Endothelial cell of umbilical vein (primary cell): ENCODE results near the gene RAB36. TPM values are rescaled to one million over a fixed set of nuclear protein-coding genes. Genes with fewer than 3 reads are reported as not detected.

Source experiments
- BruUV-seq: library from RNA; stranded (reverse); fragments of 400-500 nt; replicated peaks from 2 replicates; lab custom pipeline; 2021; lab: Mats Ljungman, UMichigan
- CTCF ChIA-PET: fragments of 300-600, 350-600 bp; sonication (Branson Sonifier 250); formaldehyde crosslinking; loops from one replicate; lab custom pipeline; 2021; ENCODE audit warnings: antibody characterized with exemption, inconsistent platforms; lab: Charles Lee
- POLR2A ChIA-PET: fragments of 300-600, 350-600 bp; sonication (Branson Sonifier 250); formaldehyde crosslinking; loops from one replicate; lab custom pipeline; 2021; ENCODE audit warnings: antibody characterized with exemption, inconsistent platforms; lab: Charles Lee
- DNase-seq: peaks from one replicate; pipeline ENCODE4 v3.0.0-alpha.2; 2011; ENCODE audit warnings: low read depth, low spot score
- FAIRE-seq: peaks from 2 replicates; lab custom pipeline; 2011; peaks lifted over from hg19 to GRCh38; lab: Jason Lieb, UNC
- H2AFZ ChIP-seq: 2 replicates; pipeline ENCODE4 v1.6.0; 2012; ENCODE audit warnings: low read depth, low read length, control low read depth, inconsistent platforms
- H3K27ac ChIP-seq: 2 replicates; pipeline ENCODE4 v1.5.1; 2011; ENCODE audit warnings: low read depth, mild to moderate bottlenecking, control low read depth, low read length, moderate library complexity; ENCODE audit not compliant: insufficient read depth
- H3K27me3 ChIP-seq, 2 experiments: 2 replicates each; pipeline versions ENCODE4 v1.6.0 to v1.6.1; 2011; ENCODE audit warnings: low read length in 2 of 2, mixed read lengths in 1 of 2; ENCODE audit not compliant: control insufficient read depth in 2 of 2, insufficient read depth in 2 of 2
- H3K36me3 ChIP-seq, 2 experiments: 2 replicates in 1 of 2; 3 replicates in 1 of 2; pipeline ENCODE4 v1.5.1; 2011; ENCODE audit warnings: low read length in 2 of 2, mild to moderate bottlenecking in 1 of 2, moderate library complexity in 1 of 2; ENCODE audit not compliant: control insufficient read depth in 2 of 2, insufficient read depth in 2 of 2; ENCODE audit errors: extremely low read depth in 1 of 2
- H3K4me1 ChIP-seq: 3 replicates; pipeline ENCODE4 v1.5.1; 2011; ENCODE audit warnings: mild to moderate bottlenecking, low read length; ENCODE audit not compliant: control insufficient read depth, insufficient read depth; ENCODE audit errors: extremely low read depth
- H3K4me2 ChIP-seq: 2 replicates; pipeline ENCODE4 v1.6.1; 2011; ENCODE audit warnings: low read length, control low read depth, mixed read lengths; ENCODE audit not compliant: insufficient read depth
- H3K4me3 ChIP-seq, 3 experiments: fragments of 200-600 bp in 1 of 3; sonication (generic), shearing (Covaris generic) in 1 of 3; replicated peaks in 1 of 3; 2 replicates each; pipeline ENCODE4 v1.5.1; 2011 to 2016; ENCODE audit warnings: control low read depth in 3 of 3, low read length in 3 of 3, mild to moderate bottlenecking in 2 of 3, inconsistent platforms in 1 of 3, low read depth in 1 of 3, moderate library complexity in 1 of 3; ENCODE audit not compliant: insufficient read depth in 1 of 3
- H3K79me2 ChIP-seq: 2 replicates; pipeline ENCODE4 v1.6.0; 2012; ENCODE audit warnings: low read length, inconsistent platforms; ENCODE audit not compliant: control insufficient read depth, insufficient read depth
- H3K9ac ChIP-seq: replicated peaks from 2 replicates; pipeline ENCODE3; 2011; ENCODE audit warnings: low read length, control low read depth; ENCODE audit not compliant: insufficient read depth; ENCODE audit errors: extremely low read depth
- H3K9me1 ChIP-seq: replicated peaks from 3 replicates; pipeline ENCODE4 v1.6.0; 2011; ENCODE audit warnings: mild to moderate bottlenecking, low read length; ENCODE audit not compliant: control insufficient read depth, insufficient read depth; ENCODE audit errors: extremely low read depth
- H3K9me3 ChIP-seq: replicated peaks from 2 replicates; pipeline ENCODE4 v1.5.1; 2012; ENCODE audit warnings: low read length, inconsistent platforms; ENCODE audit not compliant: control insufficient read depth, insufficient read depth
- H4K20me1 ChIP-seq: replicated peaks from 2 replicates; pipeline ENCODE3; 2011; ENCODE audit warnings: mild to moderate bottlenecking, low read length; ENCODE audit not compliant: control insufficient read depth, insufficient read depth; ENCODE audit errors: extremely low read depth
- EZH2 ChIP-seq: IDR thresholded peaks from 2 replicates; pipeline ENCODE4 v1.6.1; 2012; ENCODE audit warnings: borderline replicate concordance, low read depth, mild to moderate bottlenecking, moderate library complexity, low read length, inconsistent platforms; ENCODE audit not compliant: severe bottlenecking
- FOS ChIP-seq: IDR thresholded peaks from 2 replicates; pipeline ENCODE4 v1.6.1; 2011; ENCODE audit warnings: mild to moderate bottlenecking, low read length, moderate library complexity, borderline replicate concordance; ENCODE audit not compliant: insufficient read depth
- GATA2 ChIP-seq: IDR thresholded peaks from 2 replicates; pipeline ENCODE4 v1.7.0; 2011; ENCODE audit warnings: low read depth, mild to moderate bottlenecking, moderate library complexity, mixed read lengths, low read length; ENCODE audit not compliant: insufficient read length, insufficient read depth
- JUN ChIP-seq: IDR thresholded peaks from 2 replicates; pipeline ENCODE4 v1.6.1; 2011; ENCODE audit warnings: borderline replicate concordance, low read depth; ENCODE audit not compliant: insufficient read length, insufficient read depth
- MAX ChIP-seq: IDR thresholded peaks from 2 replicates; pipeline ENCODE4 v1.6.1; 2011; ENCODE audit not compliant: insufficient read depth, insufficient read length
- MYC ChIP-seq: IDR thresholded peaks from one replicate; pipeline ENCODE4 v1.6.1; 2011; ENCODE audit warnings: mild to moderate bottlenecking, low read depth, low read length
- POLR2A ChIP-seq: IDR thresholded peaks from 2 replicates; pipeline ENCODE4 v1.6.1; 2012; ENCODE audit warnings: low read depth, mild to moderate bottlenecking, control low read depth, low read length
- POLR2AphosphoS5 ChIP-seq: IDR thresholded peaks from 2 replicates; pipeline ENCODE4 v1.6.1; 2012; ENCODE audit warnings: low read depth, mild to moderate bottlenecking, control low read depth, low read length, moderate library complexity; ENCODE audit not compliant: insufficient read depth
- dilution Hi-C: fragments of 300-500 bp; cut with MboI; formaldehyde crosslinking; loops from one replicate; pipeline ENCODE4 v1.15.0; 2019; ENCODE audit warnings: low sequenced_read_pairs; ENCODE audit not compliant: extremely low pct_ligation_motif_present
- intact Hi-C: fragments of 100-400 bp; cut with micrococcal nuclease; formaldehyde crosslinking; loops from one replicate; pipeline ENCODE4 v1.10.0; 2022
- polyA plus RNA-seq, 4 experiments: library from polyadenylated mRNA; depleted of rRNA in 3 of 4; stranded (reverse) in 3 of 4; unstranded in 1 of 4; fragments of >200 nt; gene quantifications; 2 replicates each; pipeline versions ENCODE4 v1.2.1 to v1.2.3, GENCODE V29; 2011 to 2012; ENCODE audit warnings: missing spikeins in 1 of 4
- total RNA-seq: library from RNA; stranded (reverse); gene quantifications from 2 replicates; pipeline ENCODE4 v1.2.3, GENCODE V29; 2021
- TF ChIP-seq, protein P1 (sequence below), 2 donors: IDR thresholded peaks; 1 replicate in 1 of 2; 2 replicates in 1 of 2; pipeline ENCODE4 v1.5.1; 2011; ENCODE audit warnings: low read length in 2 of 2, mild to moderate bottlenecking in 2 of 2, moderate library complexity in 2 of 2, control low read depth in 1 of 2, inconsistent platforms in 1 of 2, low read depth in 1 of 2; ENCODE audit not compliant: insufficient read depth in 1 of 2; ENCODE audit errors: extremely low read depth in 1 of 2

Gene RAB36
- total and polyA plus RNA-seq, 2 donors (not counting 3 experiments of a cell fraction or from before 2014, with no cell fraction given), result 2.7 to 3.1 TPM

DNA sequence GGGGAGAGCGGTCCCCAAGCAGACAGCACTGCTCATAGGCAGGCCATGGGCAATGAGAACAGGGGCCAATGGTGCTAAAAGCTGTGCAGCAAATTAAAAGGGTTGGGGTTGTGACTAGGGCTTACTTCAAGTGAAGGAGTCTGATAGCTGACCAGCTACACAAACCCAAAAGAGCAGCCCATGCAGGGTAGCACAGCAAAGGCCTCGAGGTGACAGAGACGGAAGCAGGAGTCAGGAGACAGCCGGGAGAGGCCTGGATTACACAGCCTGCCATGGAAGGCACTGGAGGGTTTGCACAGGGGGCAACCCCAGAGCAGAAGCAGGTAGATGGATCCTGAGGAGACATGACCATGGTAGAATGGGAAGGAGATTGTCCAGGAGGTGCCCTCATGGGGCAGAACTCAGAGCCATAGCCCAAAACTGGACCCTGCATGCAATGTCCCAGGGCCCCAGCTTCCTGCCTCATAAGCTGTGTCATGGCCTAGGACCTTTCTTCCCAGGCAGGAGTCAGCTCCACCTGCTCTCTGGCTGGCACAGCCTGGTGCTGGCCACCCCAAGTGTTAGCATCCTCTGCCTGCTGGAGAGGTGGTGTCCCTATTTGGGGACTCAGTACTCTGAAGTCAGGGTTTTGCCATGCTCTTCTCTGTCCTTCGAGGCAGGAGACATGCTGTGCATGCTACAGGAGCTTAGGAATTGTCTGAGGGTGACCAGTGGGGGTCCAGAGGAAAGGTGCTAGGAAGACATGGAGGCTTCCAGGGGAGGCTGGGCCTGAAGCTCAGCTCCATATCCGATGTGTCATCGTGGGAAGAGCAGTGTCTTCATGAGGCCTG lies 36.8 kb upstream of the RAB36 start:
- TF ChIP-seq EZH2, result no peak
- no peak for TF ChIP-seq MAX
- FAIRE-seq, result no peak
- CTCF ChIA-PET, result interaction anchor here (1.2 to 1.4 kb wide), 2 partner anchors 11 to 231 kb away, joined by 3 read pairs; no protein-coding TSS in a partner anchor

GRCh38 chr22:23109079-23109347 lies 36.3 kb upstream of the RAB36 start:
- Histone ChIP-seq H3K79me2 (no peaks in the 10 kb centered on the region), H3K4me1 (no peaks in the 10 kb centered on the region), H3K36me3 (no peaks in the 10 kb centered on the region), H3K4me3 (no peak overlapping the region), H3K9ac (no peak overlapping the region), H3K27me3 (no peaks in the 10 kb centered on the region), H2AFZ (no peak overlapping the region), H3K4me2 (no peak overlapping the region), H4K20me1 (no peaks in the 10 kb centered on the region), H3K9me1 (no peaks in the 10 kb centered on the region), H3K27ac (no peak overlapping the region), H3K9me3 (no peaks in the 10 kb centered on the region)
- dilution Hi-C loops (no loop called here), intact Hi-C loops (no loop called here)
- TF ChIP-seq POLR2AphosphoS5 (no peak), MAX (no peak), GATA2 (no peak), EZH2 (no peak), JUN (no peak), POLR2A (no peak), MYC (no peak), FOS (no peak)
- TF ChIP-seq, protein P1, sequence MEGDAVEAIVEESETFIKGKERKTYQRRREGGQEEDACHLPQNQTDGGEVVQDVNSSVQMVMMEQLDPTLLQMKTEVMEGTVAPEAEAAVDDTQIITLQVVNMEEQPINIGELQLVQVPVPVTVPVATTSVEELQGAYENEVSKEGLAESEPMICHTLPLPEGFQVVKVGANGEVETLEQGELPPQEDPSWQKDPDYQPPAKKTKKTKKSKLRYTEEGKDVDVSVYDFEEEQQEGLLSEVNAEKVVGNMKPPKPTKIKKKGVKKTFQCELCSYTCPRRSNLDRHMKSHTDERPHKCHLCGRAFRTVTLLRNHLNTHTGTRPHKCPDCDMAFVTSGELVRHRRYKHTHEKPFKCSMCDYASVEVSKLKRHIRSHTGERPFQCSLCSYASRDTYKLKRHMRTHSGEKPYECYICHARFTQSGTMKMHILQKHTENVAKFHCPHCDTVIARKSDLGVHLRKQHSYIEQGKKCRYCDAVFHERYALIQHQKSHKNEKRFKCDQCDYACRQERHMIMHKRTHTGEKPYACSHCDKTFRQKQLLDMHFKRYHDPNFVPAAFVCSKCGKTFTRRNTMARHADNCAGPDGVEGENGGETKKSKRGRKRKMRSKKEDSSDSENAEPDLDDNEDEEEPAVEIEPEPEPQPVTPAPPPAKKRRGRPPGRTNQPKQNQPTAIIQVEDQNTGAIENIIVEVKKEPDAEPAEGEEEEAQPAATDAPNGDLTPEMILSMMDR (IDR thresholded peaks at IDR 0.05; ENCODE audit: extremely low read depth in 1 of 2, insufficient read depth in 1 of 2, low read depth in 1 of 2, low read length in 2 of 2), result no peak
- ChIA-PET CTCF (interaction anchor here (1.2 to 1.4 kb wide), 2 partner anchors 12 to 232 kb away, joined by 3 read pairs; no protein-coding TSS in a partner anchor), POLR2A (interaction anchor here (0.6 kb wide), 1 partner anchor 167 kb away, joined by 3 read pairs; no protein-coding TSS in a partner anchor)
- no TSS peak for BruUV-seq
- FAIRE-seq, result no peak
- no peak for DNase-seq

More for the DNA sequence above, 36.8 kb upstream of the RAB36 start:
- H4K20me1 ChIP-seq, result no peaks in the 10 kb centered on the region
- intact Hi-C loops, result no loop called here
- no TSS peak for BruUV-seq
- H3K36me3 ChIP-seq, result no peaks in the 10 kb centered on the region
- H3K9me1 ChIP-seq, result no peaks in the 10 kb centered on the region
- POLR2A ChIA-PET, result interaction anchor here (0.6 kb wide), 1 partner anchor 168 kb away, joined by 3 read pairs; no protein-coding TSS in a partner anchor
- DNase-seq, result no peak
- H3K4me3 ChIP-seq, result no peak overlapping the region
- no peaks in the 10 kb centered on the region for H3K27me3 ChIP-seq
- no peaks in the 10 kb centered on the region for H3K4me1 ChIP-seq
- no peak overlapping the region for H3K27ac ChIP-seq
- dilution Hi-C loops, result no loop called here
- H3K9ac ChIP-seq, result no peak overlapping the region
- no peaks in the 10 kb centered on the region for H3K79me2 ChIP-seq
- no peak overlapping the region for H2AFZ ChIP-seq
- H3K9me3 ChIP-seq, result no peaks in the 10 kb centered on the region
- H3K4me2 ChIP-seq, result no peak overlapping the region
